Esophagus squamous epithelium (tissue), 4 donors: ENCODE data around the gene NR4A3.

Experiments
- POLR2A ChIP-seq, 4 donors: fragments of 450-650 bp; IDR thresholded peaks; one replicate each; pipeline ENCODE4 v1.6.1; 2017; ENCODE audit warnings: antibody characterized with exemption in 4 of 4, mild to moderate bottlenecking in 4 of 4, moderate library complexity in 3 of 4
- TF ChIP-seq, protein P1 (sequence below), 6 experiments: fragments of 450-650 bp in 4 of 6; fragments of 200-600 bp in 2 of 6; sonication (generic) in 2 of 6; IDR thresholded peaks; one replicate each; pipeline ENCODE4 v1.5.1; 2016 to 2019; ENCODE audit warnings: antibody characterized with exemption in 6 of 6, mild to moderate bottlenecking in 4 of 6, moderate library complexity in 4 of 6

DNA sequence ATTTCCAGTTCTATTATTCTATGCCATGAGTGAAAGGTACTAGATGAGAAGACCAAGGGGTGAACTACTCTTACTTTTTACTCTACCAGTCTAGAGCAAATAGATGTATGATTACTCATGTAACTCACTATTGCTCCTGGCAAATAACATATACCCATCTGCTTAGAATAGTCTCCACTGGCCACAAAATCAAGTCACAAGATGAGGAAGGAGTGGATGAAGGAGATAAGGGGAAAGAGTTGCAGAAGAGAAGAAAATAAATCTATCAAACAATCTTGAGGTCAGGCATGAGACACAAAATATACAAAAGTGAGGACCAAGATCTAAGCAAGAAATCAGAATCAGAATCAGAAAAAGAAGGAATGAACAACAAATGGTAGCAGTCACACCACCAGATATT lies 13.7 kb upstream of the NR4A3 start:
- TF ChIP-seq, protein P1, sequence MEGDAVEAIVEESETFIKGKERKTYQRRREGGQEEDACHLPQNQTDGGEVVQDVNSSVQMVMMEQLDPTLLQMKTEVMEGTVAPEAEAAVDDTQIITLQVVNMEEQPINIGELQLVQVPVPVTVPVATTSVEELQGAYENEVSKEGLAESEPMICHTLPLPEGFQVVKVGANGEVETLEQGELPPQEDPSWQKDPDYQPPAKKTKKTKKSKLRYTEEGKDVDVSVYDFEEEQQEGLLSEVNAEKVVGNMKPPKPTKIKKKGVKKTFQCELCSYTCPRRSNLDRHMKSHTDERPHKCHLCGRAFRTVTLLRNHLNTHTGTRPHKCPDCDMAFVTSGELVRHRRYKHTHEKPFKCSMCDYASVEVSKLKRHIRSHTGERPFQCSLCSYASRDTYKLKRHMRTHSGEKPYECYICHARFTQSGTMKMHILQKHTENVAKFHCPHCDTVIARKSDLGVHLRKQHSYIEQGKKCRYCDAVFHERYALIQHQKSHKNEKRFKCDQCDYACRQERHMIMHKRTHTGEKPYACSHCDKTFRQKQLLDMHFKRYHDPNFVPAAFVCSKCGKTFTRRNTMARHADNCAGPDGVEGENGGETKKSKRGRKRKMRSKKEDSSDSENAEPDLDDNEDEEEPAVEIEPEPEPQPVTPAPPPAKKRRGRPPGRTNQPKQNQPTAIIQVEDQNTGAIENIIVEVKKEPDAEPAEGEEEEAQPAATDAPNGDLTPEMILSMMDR (IDR thresholded peaks at IDR 0.05): no peak
- no peak for TF ChIP-seq POLR2A (IDR thresholded peaks at IDR 0.05)
